Prostate gland (tissue), 2 donors: Measurements from ENCODE around the gene CCT7.

Experiments
- CTCF ChIP-seq, 4 experiments: fragments of 200-600 bp in 2 of 4; fragments of 450-650 bp in 2 of 4; sonication (generic) in 2 of 4; IDR thresholded peaks; 1 replicate in 3 of 4; 2 replicates in 1 of 4; pipeline ENCODE4 v1.5.1; 2016 to 2019; ENCODE audit warnings: antibody characterized with exemption in 4 of 4, mild to moderate bottlenecking in 2 of 4, moderate library complexity in 2 of 4
- POLR2A ChIP-seq: fragments of 450-650 bp; IDR thresholded peaks from one replicate; pipeline ENCODE4 v1.6.1; 2016; ENCODE audit warnings: antibody characterized with exemption, mild to moderate bottlenecking
- POLR2AphosphoS5 ChIP-seq: sonication (generic); formaldehyde crosslinking; IDR thresholded peaks from one replicate; pipeline ENCODE4 v1.6.1; 2017; ENCODE audit warnings: antibody characterized with exemption

- TF ChIP-seq CTCF (IDR thresholded peaks at IDR 0.05), result no peak
- TF ChIP-seq POLR2AphosphoS5, result no peak
- TF ChIP-seq POLR2A, result no peak
These were observed 32.9 kb downstream of the CCT7 start for GRCh38 chr2:73267008-73267407.
